Measurements from ENCODE around the gene UBE2B. TPM values are rescaled to one million over a fixed set of nuclear protein-coding genes. Genes with fewer than 3 reads are reported as not detected.
"Not testable (repeated sequence)": the region's sequence is repeated elsewhere in the genome, so short reads cannot be mapped to it uniquely, and the experiment has no call there.

Gene UBE2B
- total and polyA plus RNA-seq, 12 donors, result 98.9 to 260 (median 223) TPM

DNA sequence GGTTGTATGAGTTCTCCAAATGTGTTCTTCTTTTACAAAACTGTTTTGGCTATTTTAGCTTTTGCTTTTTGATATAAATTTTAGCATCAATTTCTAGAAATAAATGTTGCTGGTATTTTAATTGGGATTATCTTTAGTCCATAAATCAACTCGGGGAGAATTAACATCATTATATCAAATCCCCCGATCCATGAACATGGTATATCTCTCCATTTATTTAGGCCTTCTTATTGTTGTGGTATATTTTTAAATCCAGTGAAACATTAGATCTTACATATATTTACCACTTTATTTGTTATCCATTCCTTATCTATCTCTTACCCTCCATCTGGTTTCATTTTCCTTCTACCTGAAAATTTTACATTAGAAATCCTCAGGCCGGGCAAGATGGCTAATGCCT lies 47.6 kb downstream of the UBE2B start:
- DNase-seq, result no peak

DNA sequence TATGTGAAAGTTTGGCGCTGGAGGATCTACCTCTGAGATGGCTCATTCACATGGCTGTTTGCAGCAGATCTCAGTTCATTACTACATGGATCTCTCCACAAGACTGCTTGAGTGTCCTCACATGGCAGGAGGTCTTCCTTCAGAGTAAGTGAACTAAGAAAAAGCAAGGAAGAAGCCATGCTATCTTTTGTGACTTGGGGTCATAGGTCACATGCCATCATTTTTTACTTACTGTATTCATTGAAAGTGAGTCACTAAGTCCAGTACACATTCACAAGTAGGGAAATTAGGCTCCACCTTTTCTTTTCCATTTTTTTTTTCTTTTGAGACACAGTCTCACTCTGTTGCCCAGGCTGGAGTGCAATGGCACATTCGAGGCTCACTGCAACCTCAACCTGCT lies 49.0 kb downstream of the UBE2B start:
- ATAC-seq, result no peak
- TF ChIP-seq, protein P1, sequence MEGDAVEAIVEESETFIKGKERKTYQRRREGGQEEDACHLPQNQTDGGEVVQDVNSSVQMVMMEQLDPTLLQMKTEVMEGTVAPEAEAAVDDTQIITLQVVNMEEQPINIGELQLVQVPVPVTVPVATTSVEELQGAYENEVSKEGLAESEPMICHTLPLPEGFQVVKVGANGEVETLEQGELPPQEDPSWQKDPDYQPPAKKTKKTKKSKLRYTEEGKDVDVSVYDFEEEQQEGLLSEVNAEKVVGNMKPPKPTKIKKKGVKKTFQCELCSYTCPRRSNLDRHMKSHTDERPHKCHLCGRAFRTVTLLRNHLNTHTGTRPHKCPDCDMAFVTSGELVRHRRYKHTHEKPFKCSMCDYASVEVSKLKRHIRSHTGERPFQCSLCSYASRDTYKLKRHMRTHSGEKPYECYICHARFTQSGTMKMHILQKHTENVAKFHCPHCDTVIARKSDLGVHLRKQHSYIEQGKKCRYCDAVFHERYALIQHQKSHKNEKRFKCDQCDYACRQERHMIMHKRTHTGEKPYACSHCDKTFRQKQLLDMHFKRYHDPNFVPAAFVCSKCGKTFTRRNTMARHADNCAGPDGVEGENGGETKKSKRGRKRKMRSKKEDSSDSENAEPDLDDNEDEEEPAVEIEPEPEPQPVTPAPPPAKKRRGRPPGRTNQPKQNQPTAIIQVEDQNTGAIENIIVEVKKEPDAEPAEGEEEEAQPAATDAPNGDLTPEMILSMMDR (IDR thresholded peaks at IDR 0.05), result no peak
- intact Hi-C loops (cut with DNase I), result loop anchor here in 1 of 10 donors (5.0 kb wide), 1 partner anchor 82 kb away; no protein-coding TSS in a partner anchor

More for the DNA sequence above, 47.6 kb downstream of the UBE2B start:
- Histone ChIP-seq H3K4me1 (no peaks in the 10 kb centered on the region), H3K27ac (no peak overlapping the region), H3K9me3 (peaks cover 0 to 16% (median 5%) of the 10 kb centered on the region in 11 donors), H3K36me3 (no peaks in the 10 kb centered on the region), H3K27me3 (no peaks in the 10 kb centered on the region), H3K4me3 (no peak overlapping the region)
- TF ChIP-seq, protein P1 (IDR thresholded peaks at IDR 0.05), result no peak
- ATAC-seq, result no peak
- intact Hi-C loops (cut with DNase I), result loop anchor here in 5 of 10 donors (10.0 kb wide), 4 partner anchors 56 to 166 kb away; partner anchors contain the start of gene JADE2 (in 1 of the 5)
- WGBS, 2 donors, result 97 to 98% methylated on average over 3 of the region's 3 CpGs

DNA sequence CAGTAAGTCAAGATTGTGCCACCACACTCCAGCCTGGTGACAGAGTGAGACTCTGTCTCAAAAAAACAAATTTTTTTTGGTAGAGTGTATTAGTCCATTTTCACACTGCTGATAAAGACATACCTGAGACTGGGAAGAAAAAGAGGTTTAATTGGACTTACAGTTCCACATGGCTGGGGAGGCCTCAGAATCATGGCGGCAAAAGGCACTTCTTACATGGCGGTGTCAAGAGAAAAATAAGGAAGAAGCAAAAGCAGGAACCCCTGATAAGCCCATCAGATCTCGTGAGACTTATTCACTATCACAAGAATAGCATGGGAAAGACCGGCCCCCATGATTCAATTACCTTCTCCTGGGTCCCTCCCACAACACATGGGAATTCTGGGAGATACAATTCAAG lies 49.7 kb downstream of the UBE2B start:
- H3K4me1 ChIP-seq, H3K27me3 ChIP-seq, H3K27ac ChIP-seq, H3K36me3 ChIP-seq, DNase-seq, ATAC-seq, H3K4me3 ChIP-seq: not testable (repeated sequence)
- WGBS, 2 donors, result 87 to 88% methylated on average over 4 of the region's 4 CpGs
- intact Hi-C loops (cut with DNase I), result loop anchor here in 1 of 10 donors (5.0 kb wide), 1 partner anchor 81 kb away; no protein-coding TSS in a partner anchor
- peaks cover 0 to 16% (median 5%) of the 10 kb centered on the region in 11 donors for H3K9me3 ChIP-seq

More for the DNA sequence above, 49.0 kb downstream of the UBE2B start:
- no peak for DNase-seq
- 86 to 98% methylated on average over 2 of the region's 2 CpGs for WGBS, 2 donors
- no peaks in the 10 kb centered on the region for H3K27me3 ChIP-seq
- no peaks in the 10 kb centered on the region for H3K4me1 ChIP-seq
- peaks cover 0 to 16% (median 5%) of the 10 kb centered on the region in 11 donors for H3K9me3 ChIP-seq
- no peaks in the 10 kb centered on the region for H3K36me3 ChIP-seq
- H3K27ac ChIP-seq, result no peak overlapping the region
- H3K4me3 ChIP-seq, result no peak overlapping the region

DNA sequence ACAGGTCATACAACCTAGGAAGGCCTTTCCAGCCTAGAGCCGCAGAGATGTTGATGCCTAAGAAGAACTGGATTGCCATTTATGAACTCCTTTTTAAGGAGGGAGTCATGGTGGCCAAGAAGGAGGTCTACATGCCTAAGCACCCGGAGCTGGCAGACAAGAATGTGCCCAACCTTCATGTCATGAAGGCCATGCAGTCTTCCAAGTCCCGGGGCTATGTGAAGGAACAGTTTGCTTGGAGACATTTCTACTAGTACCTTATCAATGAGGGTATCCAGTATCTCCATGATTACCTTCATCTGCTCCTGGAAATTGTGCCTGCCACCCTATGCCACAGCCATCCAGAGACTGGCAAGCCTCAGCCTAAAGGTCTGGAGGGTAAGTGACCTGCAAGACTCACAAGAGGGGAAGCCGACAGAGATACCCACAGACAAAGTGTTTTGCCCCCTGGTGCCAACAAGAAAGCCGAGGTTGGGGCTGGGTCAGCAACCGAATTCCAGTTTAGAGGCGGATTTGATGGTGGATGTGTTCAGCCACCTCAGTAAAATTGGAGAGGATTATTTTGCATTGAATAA lies 51.5 kb downstream of the UBE2B start:
- Histone ChIP-seq H3K27me3 (no peaks in the 10 kb centered on the region), H3K9me3 (peaks cover 0 to 16% (median 5%) of the 10 kb centered on the region in 11 donors), H3K36me3 (no peaks in the 10 kb centered on the region), H3K27ac (no peak overlapping the region), H3K4me3 (no peak overlapping the region), H3K4me1 (no peaks in the 10 kb centered on the region)
- DNase-seq, result no peak
- intact Hi-C loops (cut with DNase I), result loop anchor here in 1 of 10 donors (5.0 kb wide), 1 partner anchor 79 kb away; no protein-coding TSS in a partner anchor
- TF ChIP-seq, protein P1 (IDR thresholded peaks at IDR 0.05), result no peak
- WGBS, 2 donors, result 83 to 89% methylated on average over 7 of the region's 7 CpGs
- ATAC-seq, result no peak

DNA sequence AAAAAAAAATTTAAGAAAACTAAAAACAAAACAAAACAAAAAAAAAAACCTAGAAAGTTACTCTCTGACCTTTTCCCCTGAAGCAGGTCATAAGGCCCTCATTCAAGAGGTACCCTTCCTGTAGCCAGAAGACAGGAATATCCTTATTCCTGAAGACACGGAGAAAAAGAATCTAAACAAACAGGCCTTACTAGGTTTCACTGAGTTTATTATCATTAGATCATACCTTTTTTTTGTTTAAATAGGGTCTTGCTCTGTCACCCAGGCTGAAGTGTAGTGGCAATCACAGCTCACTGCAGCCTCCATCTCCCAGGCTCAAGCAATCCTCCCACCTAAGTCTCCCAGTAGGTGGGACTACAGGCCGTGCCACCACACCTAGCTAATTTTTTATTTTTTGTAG lies 52.0 kb downstream of the UBE2B start:
- DNase-seq (no peak), ATAC-seq (no peak)
- 79 to 84% methylated on average over 2 of the region's 2 CpGs for WGBS, 2 donors
- no peak overlapping the region for H3K27ac ChIP-seq
- no peaks in the 10 kb centered on the region for H3K27me3 ChIP-seq
- H3K4me1 ChIP-seq, result no peaks in the 10 kb centered on the region
- peaks cover 0 to 12% (median 5%) of the 10 kb centered on the region in 11 donors for H3K9me3 ChIP-seq
- intact Hi-C loops (cut with DNase I), result loop anchor here in 1 of 10 donors (5.0 kb wide), 1 partner anchor 79 kb away; no protein-coding TSS in a partner anchor
- TF ChIP-seq, protein P1 (IDR thresholded peaks at IDR 0.05), result no peak
- H3K4me3 ChIP-seq, result no peak overlapping the region
- no peaks in the 10 kb centered on the region for H3K36me3 ChIP-seq
